Activated gamma-delta T cell treated with anti-CD3 and anti-CD28 coated beads, Interleukin-2, amount 50 U/mL, for 16 hours (primary cell): ENCODE data around the gene NWD2.
"Not testable (repeated sequence)": the region's sequence is repeated elsewhere in the genome, so short reads cannot be mapped to it uniquely, and the experiment has no call there.

Source experiments
- DNase-seq: peaks from one replicate; pipeline ENCODE4 v3.0.0-alpha.2; 2020; ENCODE audit warnings: low read depth

The NWD2 gene

GRCh38 chr4:37244583-37245390 is at the start of gene NWD2:
Gene NWD2 (plus strand): TSS chr4:37244743. CDS start chr4:37245068, 325 bp downstream.
- no peak for DNase-seq

- DNase-seq: no peak
Measured at GRCh38 chr4:37197899-37198298, 46.6 kb upstream of the NWD2 start.

- DNase-seq: not testable (repeated sequence)
Measured at GRCh38 chr4:37204740-37205139, 39.8 kb upstream of the NWD2 start.

DNA sequence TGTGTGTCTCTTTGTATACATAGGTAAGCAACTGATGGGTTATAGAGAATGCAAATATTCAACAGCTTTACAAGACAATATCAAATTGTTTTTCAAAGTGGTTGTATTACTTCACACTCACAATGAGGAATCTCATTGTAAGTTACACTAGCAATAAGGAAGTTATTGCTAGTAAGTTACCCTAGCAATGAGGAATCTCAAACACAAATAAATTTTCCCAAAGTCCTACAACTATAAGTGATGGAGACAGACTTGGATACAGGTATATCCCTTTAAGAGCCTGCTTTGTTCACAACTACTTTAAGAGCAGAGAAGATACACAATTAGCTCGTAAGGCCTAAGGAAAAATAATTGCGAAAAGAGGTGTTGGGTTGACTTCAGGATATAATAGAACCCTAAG is 28.3 kb upstream of the NWD2 start:
- no peak for DNase-seq

GRCh38 chr4:37219242-37219641 is 25.3 kb upstream of the NWD2 start:
- no peak for DNase-seq

DNA sequence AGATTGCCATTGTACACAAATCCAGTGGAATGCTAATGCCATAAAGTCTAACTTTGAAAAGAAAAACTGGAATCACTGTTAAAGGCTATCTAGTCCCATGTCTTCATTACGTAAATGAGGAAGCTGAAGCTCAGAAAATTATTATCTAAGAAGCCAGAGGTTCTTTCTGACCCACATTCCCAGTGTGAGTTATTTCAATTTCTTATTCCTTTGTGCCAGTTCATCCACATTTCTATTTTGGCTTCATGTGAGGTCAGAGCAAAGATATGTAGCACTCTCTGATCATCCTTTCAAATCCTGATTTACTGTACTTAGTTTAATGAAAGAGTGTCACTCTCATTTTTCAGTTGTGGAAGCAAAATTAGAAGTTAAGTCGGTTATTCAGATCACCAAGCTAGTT is 24.6 kb upstream of the NWD2 start:
- no peak for DNase-seq

DNA sequence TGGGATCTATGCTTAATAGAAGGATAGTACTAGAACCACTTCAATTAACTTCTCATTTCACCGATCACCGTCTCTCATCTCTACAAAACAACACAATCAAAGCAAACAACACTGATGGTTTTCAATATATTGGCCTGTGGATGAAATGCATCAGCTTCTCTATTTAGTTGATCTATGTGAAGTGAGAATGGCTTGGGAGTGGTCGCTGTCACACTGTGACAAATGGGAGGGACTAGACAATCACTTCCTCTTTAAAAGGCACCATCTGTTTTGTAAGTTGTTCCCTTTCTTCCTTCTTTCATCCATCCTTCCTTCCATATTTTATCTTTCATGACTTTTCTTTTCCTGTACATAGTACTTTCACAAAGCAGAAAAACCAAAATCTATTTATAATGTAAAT is 23.9 kb upstream of the NWD2 start:
- no peak for DNase-seq

DNA sequence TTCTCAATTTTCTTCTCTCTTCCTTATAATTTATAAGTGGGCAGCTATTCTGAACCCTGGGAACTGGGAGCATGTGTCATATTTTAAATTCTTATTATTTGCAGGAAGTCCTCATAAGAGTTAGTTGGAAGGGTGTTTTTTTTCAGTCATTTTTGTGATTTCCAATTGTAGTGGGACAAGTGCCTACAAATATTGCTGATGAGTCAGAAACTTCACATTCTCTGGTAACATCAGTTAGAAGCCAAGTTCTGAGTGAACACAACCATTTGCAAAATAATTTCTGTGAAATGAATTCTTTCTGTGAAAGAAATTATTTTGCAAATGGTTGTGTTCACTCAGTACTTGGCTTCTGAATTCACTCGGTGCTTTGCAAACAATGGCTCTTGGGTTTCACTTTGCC is 20.8 kb upstream of the NWD2 start:
- DNase-seq: no peak

DNA sequence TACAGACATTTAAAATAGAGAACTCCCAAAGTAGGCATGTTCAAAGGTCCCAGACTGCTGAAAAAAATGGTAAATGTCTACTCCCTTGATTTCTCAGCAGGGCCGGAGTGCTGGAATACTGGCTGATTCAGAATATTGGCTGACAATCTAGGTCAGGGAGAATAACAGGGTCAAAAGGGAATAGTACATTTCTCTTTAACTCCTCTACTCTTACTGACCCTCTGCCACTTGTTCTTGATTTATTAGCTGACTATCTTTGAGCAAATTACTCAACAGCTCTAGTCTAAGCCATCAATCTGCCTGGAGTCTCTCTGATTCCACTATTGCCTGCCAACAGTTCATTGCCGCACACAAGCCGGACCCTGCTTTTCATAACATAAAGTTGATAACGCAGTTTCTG is 19.7 kb upstream of the NWD2 start:
- DNase-seq: no peak

- no peak for DNase-seq
Measured at GRCh38 chr4:37225778-37226177, 18.8 kb upstream of the NWD2 start.

- DNase-seq: no peak
Measured at GRCh38 chr4:37232315-37232714, 12.2 kb upstream of the NWD2 start.

DNA sequence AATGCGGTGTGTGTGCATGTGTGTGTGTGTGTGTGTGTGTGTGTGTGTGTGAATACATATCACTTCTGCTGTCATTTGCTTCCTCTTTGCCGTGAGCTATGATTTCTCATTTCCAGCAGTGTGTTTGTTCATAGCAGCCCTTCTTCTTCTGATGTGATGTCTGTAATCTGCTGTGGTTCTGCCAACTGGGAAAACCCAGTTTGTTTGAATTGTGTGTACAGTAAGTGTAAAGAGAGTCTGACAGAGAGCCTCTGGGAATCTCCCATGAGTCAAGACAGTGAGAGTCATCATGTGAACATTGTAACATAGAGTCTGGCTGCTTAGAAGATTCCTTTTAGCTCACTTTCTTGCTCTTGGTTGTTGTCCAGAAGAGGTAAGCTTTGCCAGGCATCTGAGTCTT is 8.4 kb upstream of the NWD2 start:
- no peak for DNase-seq

DNA sequence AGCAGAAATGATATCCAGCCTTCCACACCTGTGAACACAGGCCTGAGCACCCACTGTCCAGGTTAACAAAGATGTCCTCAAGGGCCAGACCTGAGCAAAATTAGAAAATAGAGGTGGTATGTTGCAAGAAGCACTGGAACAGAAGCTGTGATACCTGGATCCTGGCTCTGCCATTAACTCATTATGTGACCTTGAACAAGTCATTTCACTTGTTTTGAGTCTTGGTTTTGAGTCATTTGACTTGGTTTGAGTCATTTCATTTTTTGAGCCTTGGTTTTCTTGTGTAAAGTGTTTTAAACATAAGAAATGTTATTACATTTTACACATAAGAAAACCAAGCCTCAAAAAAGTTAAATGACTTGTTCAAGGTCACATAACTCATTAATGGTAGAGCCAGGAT is 2.9 kb upstream of the NWD2 start:
- DNase-seq: no peak

DNA sequence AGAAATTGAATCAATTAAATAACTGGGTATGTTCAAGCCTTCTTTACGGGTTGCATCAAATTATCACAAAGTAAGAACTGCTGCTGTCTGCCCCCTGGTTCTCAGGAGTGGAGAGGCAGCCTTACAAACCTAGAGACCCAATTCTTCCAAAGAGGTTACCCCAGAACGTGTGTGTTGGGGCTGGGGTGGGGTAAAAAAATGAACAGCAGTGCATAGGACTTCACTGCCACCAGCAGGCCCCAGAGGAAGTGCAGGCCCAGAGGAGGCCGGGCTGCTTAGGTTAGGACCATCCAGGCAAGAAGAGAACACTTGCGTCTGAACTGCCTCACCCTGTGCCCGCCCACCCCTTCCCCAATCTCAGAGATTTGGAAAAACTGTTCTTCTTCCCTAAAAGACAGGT is 1.5 kb upstream of the NWD2 start:
- no peak for DNase-seq

DNA sequence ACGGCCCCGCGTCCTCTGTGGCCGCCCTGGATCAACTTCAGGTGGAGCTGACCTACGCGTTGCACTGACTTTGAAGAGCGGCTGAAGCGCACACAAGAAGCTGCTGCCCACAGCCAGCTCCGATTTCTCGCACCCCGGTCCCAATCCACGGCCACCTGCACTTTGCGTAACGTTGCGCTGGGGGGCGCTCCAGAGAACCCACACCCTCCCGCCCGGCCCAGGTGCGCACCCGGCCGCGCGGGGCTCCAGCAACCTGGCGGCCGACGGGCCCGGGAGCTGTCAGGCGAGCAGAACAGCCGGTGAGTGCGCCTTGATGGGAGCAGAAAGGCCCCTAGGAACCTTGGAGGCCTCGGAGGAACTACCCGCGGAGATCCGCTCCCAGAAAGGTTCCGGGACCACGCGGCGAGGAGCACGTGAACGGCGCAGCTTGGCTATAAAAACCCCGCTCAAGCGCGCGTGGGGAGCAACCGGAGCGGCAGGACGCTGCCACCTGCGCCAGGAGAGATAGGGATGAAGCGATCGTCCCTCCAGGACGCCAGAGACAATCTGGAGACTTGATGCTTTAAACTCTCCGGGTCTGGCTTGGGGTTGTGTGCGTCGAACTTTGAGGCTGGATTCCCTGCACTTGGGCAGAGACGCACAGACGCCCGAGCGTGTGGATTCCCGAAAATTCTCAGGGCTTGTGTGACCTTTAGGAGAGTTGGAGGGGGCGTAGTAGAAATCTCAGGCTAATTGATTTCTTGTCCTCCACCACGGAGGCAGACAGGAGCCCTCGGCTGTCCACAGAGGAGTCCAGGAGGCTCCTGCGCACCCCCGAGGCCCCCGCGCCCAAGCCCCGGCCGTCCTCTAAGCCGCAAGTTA is 591 bp upstream of the NWD2 start:
- DNase-seq: no peak

DNA sequence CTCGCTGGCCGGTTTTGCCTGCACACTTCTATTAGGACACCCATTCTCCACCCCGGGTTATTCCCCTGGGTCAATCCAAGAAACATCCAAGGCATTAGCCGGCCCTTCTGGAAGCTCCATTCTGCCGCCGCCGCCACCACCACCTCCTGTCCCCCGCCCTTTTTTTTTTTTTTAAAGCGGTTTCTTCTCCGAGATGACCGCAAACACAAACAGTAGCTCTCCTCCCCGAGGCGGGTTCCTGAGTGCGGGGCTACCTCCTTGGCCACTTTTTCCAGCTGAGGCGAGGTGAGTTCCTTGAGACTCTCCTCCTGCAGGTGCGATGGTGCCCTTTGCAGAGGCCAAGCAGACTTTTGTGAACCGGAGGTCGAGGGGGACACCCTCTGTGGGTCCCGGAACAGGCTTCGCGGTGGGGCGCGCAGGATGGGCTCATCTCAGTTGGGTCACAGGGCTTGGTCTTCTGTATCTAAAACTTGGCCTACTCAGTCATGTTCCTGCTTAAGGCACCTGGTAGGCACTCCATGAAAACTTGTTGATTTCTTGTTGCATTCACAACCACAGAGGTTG is 930 bp downstream of the NWD2 start:
- no peak for DNase-seq

- DNase-seq: no peak
Measured at GRCh38 chr4:37246891-37247290, 2.3 kb downstream of the NWD2 start.

DNA sequence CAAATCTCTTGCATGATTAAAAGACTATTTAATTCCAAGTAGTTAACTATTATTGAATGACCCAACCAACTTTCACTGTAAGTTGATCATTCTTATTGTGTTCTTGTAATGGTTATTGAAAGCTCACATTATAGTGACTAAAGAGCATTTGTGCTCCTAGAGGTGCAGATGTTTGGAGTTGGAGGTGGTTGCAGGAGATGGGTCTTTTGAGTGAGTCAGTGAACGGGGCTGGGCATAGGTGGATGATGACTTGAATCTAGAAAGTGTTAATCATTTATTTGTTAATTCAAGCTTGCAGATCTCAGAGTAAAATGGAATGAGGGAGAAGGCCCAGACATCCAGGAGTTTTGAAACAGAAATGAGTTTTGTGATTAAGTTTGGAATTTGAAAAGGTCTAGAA is 13.7 kb downstream of the NWD2 start:
- DNase-seq: no peak

DNA sequence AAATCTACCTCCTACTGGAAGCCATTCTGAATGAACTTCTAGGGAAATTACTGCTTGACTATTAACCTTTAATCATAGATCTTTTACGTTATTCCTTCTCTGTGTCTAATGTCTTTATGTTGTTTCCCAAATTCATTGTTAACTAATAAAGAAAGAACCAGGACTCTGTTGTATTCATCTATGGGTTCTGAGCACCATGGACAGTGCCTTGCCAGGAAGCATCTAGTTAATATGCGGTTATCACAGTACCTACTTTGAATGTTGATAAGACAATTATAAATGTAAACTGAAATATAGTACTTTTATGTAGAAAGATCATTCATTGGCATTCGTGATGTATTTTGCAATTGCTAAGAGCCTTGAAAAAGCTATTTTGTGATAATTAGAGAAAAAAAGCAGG is 23.8 kb downstream of the NWD2 start:
- DNase-seq: no peak

DNA sequence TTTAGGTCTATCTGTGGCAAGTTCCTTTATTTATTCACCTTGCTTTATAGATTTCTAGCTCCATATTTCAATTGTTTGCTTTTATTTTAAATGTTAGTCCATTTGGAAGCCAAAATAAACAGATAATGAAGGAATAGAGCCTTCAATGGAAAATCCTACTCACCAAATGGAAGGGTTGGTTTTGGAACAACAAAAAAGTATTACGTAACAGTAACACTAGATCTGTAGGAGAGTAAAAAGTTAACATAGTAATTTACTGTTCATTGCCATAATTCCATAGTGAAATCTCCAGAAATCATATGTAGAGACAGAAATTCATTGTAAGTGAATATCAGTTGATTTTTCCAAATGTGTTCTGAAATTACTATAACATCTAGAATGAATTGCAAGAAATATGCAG is 34.6 kb downstream of the NWD2 start:
- no peak for DNase-seq

GRCh38 chr4:37279894-37280592 is 35.5 kb downstream of the NWD2 start:
- DNase-seq: no peak

DNA sequence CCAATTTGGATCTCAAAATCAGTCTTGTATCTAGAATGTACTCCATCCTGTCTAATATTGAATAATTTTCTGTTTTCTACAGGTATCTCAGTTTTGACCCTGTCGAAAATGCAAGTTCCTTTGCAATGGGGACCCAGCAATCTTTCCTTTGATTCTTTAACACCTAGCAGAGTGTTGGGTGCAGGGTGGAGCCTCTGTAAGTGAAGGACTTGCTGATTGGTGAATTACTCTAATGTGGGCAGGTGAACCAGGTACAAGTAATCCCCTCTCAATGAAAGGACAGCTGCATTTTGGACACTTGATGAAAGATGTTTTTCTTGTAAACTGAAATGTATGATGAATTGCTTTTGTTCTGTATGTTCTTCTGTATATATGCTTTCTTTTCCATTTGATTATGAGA is 54.9 kb downstream of the NWD2 start:
- no peak for DNase-seq
